Common myeloid progenitor, CD34-positive (primary cell): ENCODE results near the gene MAPK14.
"Not testable (repeated sequence)": the region's sequence is repeated elsewhere in the genome, so short reads cannot be mapped to it uniquely, and the experiment has no call there.

Experiments used
- CTCF ChIA-PET: fragments of 350-600 bp; sonication (Branson Sonifier 250); formaldehyde crosslinking; loops from one replicate; lab custom pipeline; 2021; ENCODE audit warnings: antibody characterized with exemption; lab: Charles Lee
- POLR2A ChIA-PET: fragments of 350-600 bp; sonication (Branson Sonifier 250); formaldehyde crosslinking; loops from one replicate; lab custom pipeline; 2021; ENCODE audit warnings: antibody characterized with exemption; lab: Charles Lee
- DNase-seq, 3 donors: peaks; one replicate each; pipeline versions ENCODE4 v3.0.0 to v3.0.0-alpha.2; 2013
- H3K27ac ChIP-seq, 2 experiments: 1 replicate in 1 of 2; 2 replicates in 1 of 2; pipeline ENCODE4 v1.7.0; 2013; ENCODE audit warnings: inconsistent platforms in 2 of 2, low read length in 2 of 2, mild to moderate bottlenecking in 2 of 2, low read depth in 1 of 2, moderate library complexity in 1 of 2; ENCODE audit not compliant: severe bottlenecking in 2 of 2, insufficient read depth in 1 of 2, poor library complexity in 1 of 2
- H3K27me3 ChIP-seq, 5 experiments: replicated peaks in 2 of 5; 1 replicate in 3 of 5; 2 replicates in 2 of 5; pipeline versions ENCODE4 v1.6.1 to v1.7.0; 2013; ENCODE audit warnings: low read length in 4 of 5, mild to moderate bottlenecking in 2 of 5, moderate library complexity in 2 of 5, inconsistent platforms in 1 of 5; ENCODE audit not compliant: insufficient read depth in 5 of 5, control insufficient read depth in 4 of 5
- H3K36me3 ChIP-seq, 4 experiments: 1 replicate in 2 of 4; 2 replicates in 2 of 4; pipeline versions ENCODE4 v1.6.1 to v1.7.0; 2013; ENCODE audit warnings: low read length in 3 of 4, control low read depth in 1 of 4, mild to moderate bottlenecking in 1 of 4; ENCODE audit not compliant: control insufficient read depth in 4 of 4, insufficient read depth in 4 of 4
- H3K4me1 ChIP-seq, 4 experiments: 1 replicate in 3 of 4; 2 replicates in 1 of 4; pipeline versions ENCODE4 v1.6.1 to v1.7.1; 2013; ENCODE audit warnings: low read length in 3 of 4, mild to moderate bottlenecking in 3 of 4, control low read depth in 1 of 4, inconsistent platforms in 1 of 4, moderate library complexity in 1 of 4; ENCODE audit not compliant: control insufficient read depth in 4 of 4, insufficient read depth in 4 of 4; ENCODE audit errors: control extremely low read depth in 1 of 4
- H3K4me3 ChIP-seq, 7 experiments: 1 replicate in 4 of 7; 2 replicates in 3 of 7; pipeline versions ENCODE4 v1.5.1 to v1.7.0; 2013; ENCODE audit warnings: mild to moderate bottlenecking in 7 of 7, low read length in 6 of 7, moderate library complexity in 6 of 7, inconsistent platforms in 2 of 7, low read depth in 2 of 7, control low read depth in 1 of 7; ENCODE audit not compliant: insufficient read depth in 4 of 7, control insufficient read depth in 1 of 7; ENCODE audit errors: extremely low read depth in 1 of 7
- H3K9me3 ChIP-seq, 5 experiments: 1 replicate in 4 of 5; 2 replicates in 1 of 5; pipeline versions ENCODE4 v1.6.1 to v1.7.1; 2013; ENCODE audit warnings: low read length in 4 of 5, mild to moderate bottlenecking in 2 of 5, inconsistent platforms in 1 of 5, low read depth in 1 of 5, moderate library complexity in 1 of 5; ENCODE audit not compliant: control insufficient read depth in 4 of 5, insufficient read depth in 2 of 5; ENCODE audit errors: control extremely low read depth in 1 of 5
- WGBS: methylation state at CpG from one replicate; pipeline ENCODE4 v1.1.5; 2013; ENCODE audit not compliant: insufficient coverage; 5-methylcytosine and 5-hydroxymethylcytosine counted together

Gene MAPK14

GRCh38 chr6:36124346-36124745, 96.7 kb downstream of the MAPK14 start:
- DNase-seq, H3K36me3 ChIP-seq, H3K27ac ChIP-seq, POLR2A ChIA-PET, H3K9me3 ChIP-seq, H3K4me3 ChIP-seq: not testable (repeated sequence)
- CTCF ChIA-PET = interaction anchor here (0.7 to 3.9 kb wide), 10 partner anchors 9 to 236 kb away, joined by 3 to 21 read pairs (median 4); partner anchors contain the start of gene MAPK14
- Histone ChIP-seq H3K4me1 (peaks cover 14 to 30% (median 22%) of the 10 kb centered on the region in 4 experiments), H3K27me3 (peaks cover 0 to 27% (median 4%) of the 10 kb centered on the region in 5 experiments)
- 91% methylated on average over 6 of the region's 8 CpGs for WGBS

GRCh38 chr6:36124881-36125280, 97.3 kb downstream of the MAPK14 start:
- Histone ChIP-seq H3K4me1 (peaks cover 13 to 32% (median 23%) of the 10 kb centered on the region in 4 experiments), H3K9me3 (no peaks in the 10 kb centered on the region), H3K27me3 (peaks cover 0 to 32% (median 4%) of the 10 kb centered on the region in 5 experiments), H3K36me3 (no peaks in the 10 kb centered on the region), H3K4me3 (no peak overlapping the region), H3K27ac (no peak overlapping the region)
- WGBS = 90% methylated on average over 3 of the region's 3 CpGs
- ChIA-PET CTCF (interaction anchor here (0.7 to 2.8 kb wide), 10 partner anchors 21 to 236 kb away, joined by 3 to 12 read pairs (median 3); no protein-coding TSS in a partner anchor), POLR2A (no interaction called here)
- no peak for DNase-seq

- H3K4me1 ChIP-seq = peaks cover 11 to 32% (median 25%) of the 10 kb centered on the region in 4 experiments
- H3K27me3 ChIP-seq = peaks cover 0 to 38% (median 7%) of the 10 kb centered on the region in 5 experiments
- CTCF ChIA-PET = interaction anchor here (0.9 to 2.1 kb wide), 7 partner anchors 21 to 236 kb away, joined by 3 to 8 read pairs (median 3); no protein-coding TSS in a partner anchor
- whole genome bisulfite sequencing = 76% methylated on average over 7 of the region's 8 CpGs
- DNase-seq = no peak
- no peak overlapping the region for H3K4me3 ChIP-seq
- H3K27ac ChIP-seq = no peak overlapping the region
- H3K36me3 ChIP-seq = no peaks in the 10 kb centered on the region
- H3K9me3 ChIP-seq = no peaks in the 10 kb centered on the region
- POLR2A ChIA-PET = no interaction called here
Measured at GRCh38 chr6:36125575-36125974, 98.0 kb downstream of the MAPK14 start.

- H3K4me1 ChIP-seq = peaks cover 11 to 32% (median 25%) of the 10 kb centered on the region in 4 experiments
- no CpG with 5 or more reads among the region's 2 CpGs for WGBS
- POLR2A ChIA-PET = no interaction called here
Measured at GRCh38 chr6:36126121-36126520, 98.5 kb downstream of the MAPK14 start.

GRCh38 chr6:36126553-36127458, 99.2 kb downstream of the MAPK14 start:
- Histone ChIP-seq H3K27me3 (peaks cover 0 to 47% (median 7%) of the 10 kb centered on the region in 5 experiments), H3K36me3 (no peaks in the 10 kb centered on the region), H3K27ac (no peak overlapping the region), H3K4me3 (no peak overlapping the region), H3K4me1 (peaks cover 9 to 33% (median 27%) of the 10 kb centered on the region in 4 experiments), H3K9me3 (no peaks in the 10 kb centered on the region)
- DNase-seq = peak in 1 of 3 donors; percentile 48
- 96% methylated on average over 5 of the region's 10 CpGs for WGBS
- POLR2A ChIA-PET = no interaction called here
- CTCF ChIA-PET = interaction anchor here (0.9 to 1.5 kb wide), 3 partner anchors 55 to 77 kb away, joined by 3 read pairs; no protein-coding TSS in a partner anchor

More at GRCh38 chr6:36126121-36126520, 98.5 kb downstream of the MAPK14 start:
- H3K4me3 ChIP-seq = no peak overlapping the region
- no peaks in the 10 kb centered on the region for H3K9me3 ChIP-seq
- H3K36me3 ChIP-seq = no peaks in the 10 kb centered on the region
- no peak overlapping the region for H3K27ac ChIP-seq
- CTCF ChIA-PET = interaction anchor here (0.9 to 2.1 kb wide), 7 partner anchors 22 to 235 kb away, joined by 3 to 8 read pairs (median 3); no protein-coding TSS in a partner anchor
- no peak for DNase-seq
- H3K27me3 ChIP-seq = peaks cover 0 to 43% (median 7%) of the 10 kb centered on the region in 5 experiments

- Histone ChIP-seq H3K27me3 (peaks cover 0 to 47% (median 7%) of the 10 kb centered on the region in 5 experiments), H3K9me3 (no peaks in the 10 kb centered on the region), H3K36me3 (no peaks in the 10 kb centered on the region), H3K4me1 (peaks cover 11 to 40% (median 34%) of the 10 kb centered on the region in 4 experiments), H3K27ac (no peak overlapping the region), H3K4me3 (no peak overlapping the region)
- 96% methylated on average over 8 of the region's 8 CpGs for WGBS
- no peak for DNase-seq
- POLR2A ChIA-PET = no interaction called here
- CTCF ChIA-PET = interaction anchor here (1.0 kb wide), 1 partner anchor 12 kb away, joined by 3 read pairs; no protein-coding TSS in a partner anchor
Measured at GRCh38 chr6:36127462-36128016, 99.9 kb downstream of the MAPK14 start.
